ENCODE measurements around the gene ZFYVE28.
A peak's percentile ranks its signal among the peaks of the same experiment; 100 is the strongest.

ZFYVE28 gene

GRCh38 chr4:2261110-2261852, 157.2 kb downstream of the ZFYVE28 start:
- peak; percentile 43; the same call in 1 of the 2 replicates for TF ChIP-seq ZBTB7A (IDR thresholded peaks at IDR 0.05; ENCODE audit: low read depth)
- no peak for TF ChIP-seq FOXM1 (IDR thresholded peaks at IDR 0.05; ENCODE audit: borderline replicate concordance, low read depth)
- no peak for TF ChIP-seq EP300 (IDR thresholded peaks at IDR 0.05; ENCODE audit: borderline replicate concordance)
- no peak for TF ChIP-seq EGR1 (IDR thresholded peaks at IDR 0.05)
- TF ChIP-seq REST (IDR thresholded peaks at IDR 0.05; ENCODE audit: low read depth) = no peak
- TF ChIP-seq MAX (IDR thresholded peaks at IDR 0.05) = peak; percentile 72
- TF ChIP-seq CREB1 (IDR thresholded peaks at IDR 0.05; ENCODE audit: low read depth) = no peak
- no peak for TF ChIP-seq RAD21 (IDR thresholded peaks at IDR 0.05; ENCODE audit: low read depth)
- peak; percentile 76 for TF ChIP-seq YY1 (IDR thresholded peaks at IDR 0.05; ENCODE audit: low read depth)
- TF ChIP-seq USF1 (IDR thresholded peaks at IDR 0.05) = no peak
- TF ChIP-seq CEBPB (IDR thresholded peaks at IDR 0.05) = no peak
- 0 out of 2 replicates have a peak, but pooled peaks have one; percentile 15 for TF ChIP-seq TAF1 (IDR thresholded peaks at IDR 0.05; ENCODE audit: low read depth)
- no peak for TF ChIP-seq TEAD4 (IDR thresholded peaks at IDR 0.05)
- TF ChIP-seq NFIC (IDR thresholded peaks at IDR 0.05) = no peak
- no peak for TF ChIP-seq TCF12 (IDR thresholded peaks at IDR 0.05; ENCODE audit: low read depth)

GRCh38 chr4:2260344-2261109, 157.9 kb downstream of the ZFYVE28 start:
- TF ChIP-seq CREB1 (IDR thresholded peaks at IDR 0.05; ENCODE audit: low read depth) = no peak
- TF ChIP-seq MAX (IDR thresholded peaks at IDR 0.05) = no peak
- TF ChIP-seq EGR1 (IDR thresholded peaks at IDR 0.05) = no peak
- no peak for TF ChIP-seq TEAD4 (IDR thresholded peaks at IDR 0.05)
- TF ChIP-seq TAF1 (IDR thresholded peaks at IDR 0.05; ENCODE audit: low read depth) = no peak
- no peak for TF ChIP-seq FOXM1 (IDR thresholded peaks at IDR 0.05; ENCODE audit: borderline replicate concordance, low read depth)

- TF ChIP-seq TEAD4 (IDR thresholded peaks at IDR 0.05) (no peak), RAD21 (IDR thresholded peaks at IDR 0.05; ENCODE audit: low read depth) (no peak), CREB1 (IDR thresholded peaks at IDR 0.05; ENCODE audit: low read depth) (no peak)
These were observed 158.7 kb downstream of the ZFYVE28 start for GRCh38 chr4:2259541-2260343.

GRCh38 chr4:2259036-2259540, 159.4 kb downstream of the ZFYVE28 start:
- TF ChIP-seq FOXM1 (IDR thresholded peaks at IDR 0.05; ENCODE audit: borderline replicate concordance, low read depth) = no peak
- TF ChIP-seq TAF1 (IDR thresholded peaks at IDR 0.05; ENCODE audit: low read depth) = no peak
- TF ChIP-seq ZBTB7A (IDR thresholded peaks at IDR 0.05; ENCODE audit: low read depth) = no peak
- TF ChIP-seq EGR1 (IDR thresholded peaks at IDR 0.05) = no peak
- no peak for TF ChIP-seq MAX (IDR thresholded peaks at IDR 0.05)
- TF ChIP-seq CEBPB (IDR thresholded peaks at IDR 0.05) = no peak
- no peak for TF ChIP-seq YY1 (IDR thresholded peaks at IDR 0.05; ENCODE audit: low read depth)
- TF ChIP-seq USF1 (IDR thresholded peaks at IDR 0.05) = no peak
- no peak for TF ChIP-seq NFIC (IDR thresholded peaks at IDR 0.05)

GRCh38 chr4:2258091-2259035, 160.1 kb downstream of the ZFYVE28 start:
- TF ChIP-seq TAF1 (IDR thresholded peaks at IDR 0.05; ENCODE audit: low read depth) = no peak
- no peak for TF ChIP-seq EP300 (IDR thresholded peaks at IDR 0.05; ENCODE audit: borderline replicate concordance)
- no peak for TF ChIP-seq MAX (IDR thresholded peaks at IDR 0.05)
- TF ChIP-seq CEBPB (IDR thresholded peaks at IDR 0.05) = no peak
- TF ChIP-seq YY1 (IDR thresholded peaks at IDR 0.05; ENCODE audit: low read depth) = no peak
- no peak for TF ChIP-seq FOXM1 (IDR thresholded peaks at IDR 0.05; ENCODE audit: borderline replicate concordance, low read depth)
- TF ChIP-seq CREB1 (IDR thresholded peaks at IDR 0.05; ENCODE audit: low read depth) = no peak
- no peak for TF ChIP-seq TEAD4 (IDR thresholded peaks at IDR 0.05)
- TF ChIP-seq NFIC (IDR thresholded peaks at IDR 0.05) = no peak
- TF ChIP-seq USF1 (IDR thresholded peaks at IDR 0.05) = no peak
- no peak for TF ChIP-seq REST (IDR thresholded peaks at IDR 0.05; ENCODE audit: low read depth)
- TF ChIP-seq EGR1 (IDR thresholded peaks at IDR 0.05) = no peak
- no peak for TF ChIP-seq ZBTB7A (IDR thresholded peaks at IDR 0.05; ENCODE audit: low read depth)
- TF ChIP-seq RAD21 (IDR thresholded peaks at IDR 0.05; ENCODE audit: low read depth) = no peak
- TF ChIP-seq TCF12 (IDR thresholded peaks at IDR 0.05; ENCODE audit: low read depth) = no peak
